ENCODE results near the gene L3MBTL4.

Gene L3MBTL4

GRCh38 chr18:6363216-6363615 is 51.5 kb downstream of the L3MBTL4 start:
- DNase-seq (ENCODE audit: low spot score): no peak

- DNase-seq (ENCODE audit: low spot score): no peak
These were observed 52.1 kb downstream of the L3MBTL4 start for GRCh38 chr18:6362559-6363129.

GRCh38 chr18:6357668-6358067 is 57.0 kb downstream of the L3MBTL4 start:
- DNase-seq (ENCODE audit: low spot score): no peak

- no peak for DNase-seq (ENCODE audit: low spot score)
These were observed 58.7 kb downstream of the L3MBTL4 start for GRCh38 chr18:6355789-6356589.

- no peak for DNase-seq (ENCODE audit: low spot score)
These were observed 62.4 kb downstream of the L3MBTL4 start for GRCh38 chr18:6352275-6352674.

- no peak for DNase-seq (ENCODE audit: low spot score)
These were observed 71.7 kb downstream of the L3MBTL4 start for GRCh38 chr18:6342990-6343389.

- no peak for DNase-seq (ENCODE audit: low spot score)
These were observed 73.0 kb downstream of the L3MBTL4 start for GRCh38 chr18:6341709-6342108.

GRCh38 chr18:6341303-6341702 is 73.4 kb downstream of the L3MBTL4 start:
- DNase-seq (ENCODE audit: low spot score): no peak

GRCh38 chr18:6340121-6340520 is 74.6 kb downstream of the L3MBTL4 start:
- DNase-seq (ENCODE audit: low spot score): no peak

GRCh38 chr18:6336239-6336638 is 78.5 kb downstream of the L3MBTL4 start:
- no peak for DNase-seq (ENCODE audit: low spot score)

GRCh38 chr18:6333981-6334380 is 80.7 kb downstream of the L3MBTL4 start:
- no peak for DNase-seq (ENCODE audit: low spot score)

GRCh38 chr18:6331872-6332271 is 82.8 kb downstream of the L3MBTL4 start:
- DNase-seq (ENCODE audit: low spot score): no peak

GRCh38 chr18:6330786-6331185 is 83.9 kb downstream of the L3MBTL4 start:
- no peak for DNase-seq (ENCODE audit: low spot score)

GRCh38 chr18:6328621-6329010 is 86.1 kb downstream of the L3MBTL4 start:
- DNase-seq (ENCODE audit: low spot score): no peak

- DNase-seq (ENCODE audit: low spot score): no peak
These were observed 86.7 kb downstream of the L3MBTL4 start for GRCh38 chr18:6327895-6328620.

GRCh38 chr18:6327485-6327884 is 87.2 kb downstream of the L3MBTL4 start:
- DNase-seq (ENCODE audit: low spot score): no peak

GRCh38 chr18:6326566-6326965 is 88.1 kb downstream of the L3MBTL4 start:
- DNase-seq (ENCODE audit: low spot score): no peak

- no peak for DNase-seq (ENCODE audit: low spot score)
These were observed 91.3 kb downstream of the L3MBTL4 start for GRCh38 chr18:6323319-6323889.

- DNase-seq (ENCODE audit: low spot score): no peak
These were observed 99.0 kb downstream of the L3MBTL4 start for GRCh38 chr18:6315517-6316331.

GRCh38 chr18:6313415-6313814 is 101.3 kb downstream of the L3MBTL4 start:
- no peak for DNase-seq (ENCODE audit: low spot score)

GRCh38 chr18:6311456-6312215 is 103.1 kb downstream of the L3MBTL4 start:
- DNase-seq (ENCODE audit: low spot score): no peak

Data from hematopoietic multipotent progenitor cell treated with erythropoietin and hydrocortisone succinate and interleukin-3 and kit ligand, for 15 days (in vitro differentiated cells).